H9 (cell line): ENCODE measurements around the gene GATA1. TPM values are rescaled to one million over a fixed set of nuclear protein-coding genes. Genes with fewer than 3 reads are reported as not detected.

Experiments
- DNase-seq: peaks from one replicate; pipeline ENCODE4 v3.0.0-alpha.2; 2017
- H2AFZ ChIP-seq: one replicate; pipeline ENCODE4 v1.6.1; 2013; ENCODE audit warnings: mild to moderate bottlenecking, low read length, control low read depth, moderate library complexity
- H2AK5ac ChIP-seq: 2 replicates; pipeline ENCODE4 v1.6.1; 2013; ENCODE audit warnings: low read length, control low read depth, mixed read lengths; ENCODE audit not compliant: insufficient read length
- H2BK120ac ChIP-seq: one replicate; pipeline ENCODE4 v1.6.1; 2013; ENCODE audit warnings: low read depth, mild to moderate bottlenecking, low read length, control low read depth, inconsistent platforms; ENCODE audit not compliant: poor library complexity, severe bottlenecking
- H2BK12ac ChIP-seq: 2 replicates; pipeline ENCODE4 v1.6.1; 2013; ENCODE audit warnings: low read length, control low read depth, mixed read lengths, low read depth; ENCODE audit not compliant: insufficient read length
- H2BK15ac ChIP-seq: 2 replicates; pipeline ENCODE4 v1.6.1; 2013; ENCODE audit warnings: low read depth, low read length, control low read depth
- H2BK20ac ChIP-seq: one replicate; pipeline ENCODE4 v1.6.1; 2013; ENCODE audit warnings: low read depth, mild to moderate bottlenecking, low read length, control low read depth, inconsistent platforms; ENCODE audit not compliant: poor library complexity, severe bottlenecking
- H2BK5ac ChIP-seq: 2 replicates; pipeline ENCODE4 v1.6.1; 2013; ENCODE audit warnings: low read length, control low read depth, mixed read lengths; ENCODE audit not compliant: insufficient read length
- H3K14ac ChIP-seq: 2 replicates; pipeline ENCODE4 v1.6.1; 2013; ENCODE audit warnings: low read length, control low read depth; ENCODE audit not compliant: insufficient read depth
- H3K18ac ChIP-seq: 2 replicates; pipeline ENCODE4 v1.6.1; 2013; ENCODE audit warnings: low read depth, mild to moderate bottlenecking, mixed read lengths, low read length, control low read depth; ENCODE audit not compliant: insufficient read length
- H3K23ac ChIP-seq: 2 replicates; pipeline ENCODE4 v1.6.1; 2013; ENCODE audit warnings: low read length, control low read depth, mixed read lengths, low read depth; ENCODE audit not compliant: insufficient read length
- H3K23me2 ChIP-seq: 2 replicates; pipeline ENCODE4 v1.6.1; 2013; ENCODE audit warnings: low read depth, mild to moderate bottlenecking, mixed read lengths, low read length, control low read depth; ENCODE audit not compliant: insufficient read length, poor library complexity, severe bottlenecking
- H3K27ac ChIP-seq: 2 replicates; pipeline ENCODE4 v1.5.1; 2013; ENCODE audit warnings: low read length, control low read depth, mixed read lengths, low read depth; ENCODE audit not compliant: insufficient read length
- H3K27me3 ChIP-seq: 2 replicates; pipeline ENCODE4 v1.6.1; 2013; ENCODE audit warnings: low read length, control low read depth, inconsistent platforms; ENCODE audit not compliant: insufficient read depth
- H3K4ac ChIP-seq: 2 replicates; pipeline ENCODE4 v1.6.1; 2013; ENCODE audit warnings: low read depth, mild to moderate bottlenecking, control low read depth, inconsistent platforms, low read length, moderate library complexity
- H3K4me1 ChIP-seq: 2 replicates; pipeline ENCODE4 v1.6.1; 2013; ENCODE audit warnings: low read length, control low read depth, inconsistent platforms; ENCODE audit not compliant: insufficient read depth
- H3K4me2 ChIP-seq: 2 replicates; pipeline ENCODE4 v1.6.1; 2013; ENCODE audit warnings: low read length, control low read depth, mixed read lengths; ENCODE audit not compliant: insufficient read length, insufficient read depth
- H3K56ac ChIP-seq: 2 replicates; pipeline ENCODE4 v1.6.1; 2013; ENCODE audit warnings: low read depth, mild to moderate bottlenecking, mixed read lengths, low read length, control low read depth; ENCODE audit not compliant: insufficient read length
- H3K79me1 ChIP-seq: 2 replicates; pipeline ENCODE4 v1.6.1; 2013; ENCODE audit warnings: low read depth, mild to moderate bottlenecking, moderate library complexity, low read length, control low read depth, inconsistent platforms; ENCODE audit not compliant: insufficient read depth, poor library complexity, severe bottlenecking
- H3K79me2 ChIP-seq: 2 replicates; pipeline ENCODE4 v1.6.1; 2013; ENCODE audit warnings: low read length, control low read depth, inconsistent platforms; ENCODE audit not compliant: insufficient read depth
- H3K9ac ChIP-seq: 2 replicates; pipeline ENCODE4 v1.6.1; 2013; ENCODE audit warnings: low read length, control low read depth, mixed read lengths; ENCODE audit not compliant: insufficient read length; ENCODE audit errors: extremely low read depth
- H3K9me3 ChIP-seq: one replicate; pipeline ENCODE4 v1.6.1; 2013; ENCODE audit warnings: low read depth, low read length, inconsistent platforms; ENCODE audit not compliant: control insufficient read depth
- H3T11ph ChIP-seq: one replicate; pipeline ENCODE4 v1.6.1; 2013; ENCODE audit warnings: mild to moderate bottlenecking, low read length, control low read depth, inconsistent platforms
- H4K20me1 ChIP-seq: one replicate; pipeline ENCODE4 v1.6.1; 2013; ENCODE audit not compliant: control insufficient read depth, insufficient read length, insufficient read depth
- H4K5ac ChIP-seq: 2 replicates; pipeline ENCODE4 v1.6.1; 2013; ENCODE audit warnings: low read depth, mild to moderate bottlenecking, mixed read lengths, low read length, control low read depth; ENCODE audit not compliant: insufficient read length
- H4K8ac ChIP-seq: replicated peaks from 2 replicates; pipeline ENCODE4 v1.6.1; 2013; ENCODE audit warnings: low read length, control low read depth, mixed read lengths, low read depth; ENCODE audit not compliant: insufficient read length
- H4K91ac ChIP-seq: 2 replicates; pipeline ENCODE4 v1.6.1; 2013; ENCODE audit warnings: low read depth, mild to moderate bottlenecking, moderate library complexity, mixed read lengths, low read length, control low read depth; ENCODE audit not compliant: insufficient read length
- H3K27ac Mint-ChIP-seq, 3 experiments: 2 replicates in 2 of 3; 3 replicates in 1 of 3; pipeline ENCODE4 v1.8.0; 2020 to 2021; ENCODE audit warnings: mixed read lengths in 3 of 3, mild to moderate bottlenecking in 1 of 3, moderate library complexity in 1 of 3
- H3K27me3 Mint-ChIP-seq: 2 replicates; pipeline ENCODE4 v1.8.0; 2021; ENCODE audit warnings: low read depth, mild to moderate bottlenecking, moderate library complexity, mixed read lengths
- H3K36me3 Mint-ChIP-seq, 3 experiments: 2 replicates in 2 of 3; 3 replicates in 1 of 3; pipeline ENCODE4 v1.8.0; 2020 to 2021; ENCODE audit warnings: low read depth in 3 of 3, mixed read lengths in 3 of 3; ENCODE audit not compliant: insufficient read depth in 1 of 3
- H3K4me1 Mint-ChIP-seq, 2 experiments: 2 replicates each; pipeline ENCODE4 v1.8.0; 2020; ENCODE audit warnings: mixed read lengths in 2 of 2
- H3K4me3 Mint-ChIP-seq, 2 experiments: 2 replicates in 1 of 2; 3 replicates in 1 of 2; pipeline ENCODE4 v1.8.0; 2020 to 2021; ENCODE audit warnings: mild to moderate bottlenecking in 2 of 2, mixed read lengths in 2 of 2, moderate library complexity in 1 of 2
- H3K9me3 Mint-ChIP-seq, 2 experiments: 2 replicates in 1 of 2; 3 replicates in 1 of 2; pipeline ENCODE4 v1.8.0; 2020; ENCODE audit warnings: mild to moderate bottlenecking in 2 of 2, mixed read lengths in 2 of 2, moderate library complexity in 1 of 2
- WGBS: extraction: QIAGEN DNeasy Blood & Tissue Kit; methylation state at CpG from one replicate; pipeline ENCODE4 v1.1.7; 2013; ENCODE audit warnings: missing lambda C conversion rate, low lambda C conversion rate, mixed read lengths; ENCODE audit not compliant: insufficient read length; ENCODE audit errors: extremely low coverage; 5-methylcytosine and 5-hydroxymethylcytosine counted together
- total RNA-seq: library from RNA; stranded (reverse); gene quantifications from 2 replicates; pipeline ENCODE4 v1.2.1, GENCODE V29; 2021
- TF ChIP-seq, protein P1 (sequence below): fragments of 200-600 bp; sonication (generic); conservative IDR thresholded peaks from 3 replicates; pipeline ENCODE4 v1.8.0; 2021; ENCODE audit warnings: antibody characterized with exemption, mild to moderate bottlenecking

Gene GATA1
- total RNA-seq, 1 experiment from 2014 or later = not detected

DNA sequence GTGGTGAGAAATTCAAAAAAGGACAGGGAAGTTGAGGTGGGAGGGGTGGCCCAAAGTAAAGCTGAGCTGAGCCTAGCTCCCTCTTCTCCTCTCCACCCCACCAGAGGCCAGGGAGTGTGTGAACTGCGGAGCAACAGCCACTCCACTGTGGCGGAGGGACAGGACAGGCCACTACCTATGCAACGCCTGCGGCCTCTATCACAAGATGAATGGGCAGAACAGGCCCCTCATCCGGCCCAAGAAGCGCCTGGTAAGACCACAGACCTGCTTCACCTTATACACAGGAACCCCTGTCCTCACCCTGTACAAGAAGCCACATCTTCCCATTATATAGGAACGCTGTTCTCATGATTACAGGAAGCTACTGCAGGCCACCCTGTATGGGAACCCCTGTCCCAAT is 5.8 kb downstream of the GATA1 start:
- Histone ChIP-seq H3K4me1 (no peaks in the 10 kb centered on the region), H3K4ac (no peak overlapping the region), H2AFZ (no peak overlapping the region), H3K23me2 (no peaks in the 10 kb centered on the region), H3K27ac (no peak overlapping the region), H4K8ac (no peak overlapping the region), H4K20me1 (no peaks in the 10 kb centered on the region), H4K5ac (no peak overlapping the region), H3K27me3 (no peaks in the 10 kb centered on the region), H3K4me2 (no peak overlapping the region), H3K79me2 (no peaks in the 10 kb centered on the region), H3K56ac (no peak overlapping the region), H3K79me1 (no peaks in the 10 kb centered on the region), H2BK5ac (no peak overlapping the region), H3T11ph (no peak overlapping the region), H2AK5ac (no peak overlapping the region), H2BK120ac (no peak overlapping the region), H3K18ac (no peak overlapping the region), H2BK15ac (no peak overlapping the region), H3K9ac (no peak overlapping the region), H4K91ac (no peak overlapping the region), H3K9me3 (peaks cover 17% of the 10 kb centered on the region), H3K23ac (no peak overlapping the region), H2BK20ac (no peak overlapping the region), H3K14ac (no peak overlapping the region), H2BK12ac (no peak overlapping the region)
- no peak for DNase-seq
- TF ChIP-seq, protein P1, sequence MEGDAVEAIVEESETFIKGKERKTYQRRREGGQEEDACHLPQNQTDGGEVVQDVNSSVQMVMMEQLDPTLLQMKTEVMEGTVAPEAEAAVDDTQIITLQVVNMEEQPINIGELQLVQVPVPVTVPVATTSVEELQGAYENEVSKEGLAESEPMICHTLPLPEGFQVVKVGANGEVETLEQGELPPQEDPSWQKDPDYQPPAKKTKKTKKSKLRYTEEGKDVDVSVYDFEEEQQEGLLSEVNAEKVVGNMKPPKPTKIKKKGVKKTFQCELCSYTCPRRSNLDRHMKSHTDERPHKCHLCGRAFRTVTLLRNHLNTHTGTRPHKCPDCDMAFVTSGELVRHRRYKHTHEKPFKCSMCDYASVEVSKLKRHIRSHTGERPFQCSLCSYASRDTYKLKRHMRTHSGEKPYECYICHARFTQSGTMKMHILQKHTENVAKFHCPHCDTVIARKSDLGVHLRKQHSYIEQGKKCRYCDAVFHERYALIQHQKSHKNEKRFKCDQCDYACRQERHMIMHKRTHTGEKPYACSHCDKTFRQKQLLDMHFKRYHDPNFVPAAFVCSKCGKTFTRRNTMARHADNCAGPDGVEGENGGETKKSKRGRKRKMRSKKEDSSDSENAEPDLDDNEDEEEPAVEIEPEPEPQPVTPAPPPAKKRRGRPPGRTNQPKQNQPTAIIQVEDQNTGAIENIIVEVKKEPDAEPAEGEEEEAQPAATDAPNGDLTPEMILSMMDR = no peak
- peaks cover 0 to 7% (median 5%) of the 10 kb centered on the region in 3 experiments; a peak in 5 of 7 replicates for H3K36me3 Mint-ChIP-seq
- no peak overlapping the region for H3K4me3 Mint-ChIP-seq
- no peaks in the 10 kb centered on the region for H3K4me1 Mint-ChIP-seq
- peaks cover 69 to 80% of the 10 kb centered on the region in 2 experiments for H3K9me3 Mint-ChIP-seq
- peaks cover 9% of the 10 kb centered on the region for H3K27me3 Mint-ChIP-seq
- WGBS = no CpG with 5 or more reads among the region's 7 CpGs
- no peak overlapping the region for H3K27ac Mint-ChIP-seq
